AG04450 (cell line): ENCODE results near the gene NME9. TPM values are rescaled to one million over a fixed set of nuclear protein-coding genes. Genes with fewer than 3 reads are reported as not detected.

Source experiments
- CTCF ChIA-PET: fragments of 300-600, 350-600 bp; formaldehyde crosslinking; extraction: SDS; loops from one replicate; lab custom pipeline; 2022; ENCODE audit warnings: antibody characterized with exemption, inconsistent platforms; lab: Charles Lee
- POLR2A ChIA-PET: fragments of 350-600 bp; formaldehyde crosslinking; extraction: SDS; loops from one replicate; lab custom pipeline; 2021; ENCODE audit warnings: antibody characterized with exemption, inconsistent platforms; lab: Yijun Ruan, JAX
- DNase-seq: peaks from one replicate; pipeline ENCODE4 v3.0.0-alpha.2; 2011; ENCODE audit warnings: low read depth, low spot score
- H3K27ac ChIP-seq: one replicate; pipeline ENCODE4 v1.5.1; 2012; ENCODE audit warnings: low read depth, low read length, control low read depth
- H3K27me3 ChIP-seq: one replicate; pipeline ENCODE4 v1.6.0; 2012; ENCODE audit warnings: low read length; ENCODE audit not compliant: control insufficient read depth, insufficient read depth
- H3K4me3 ChIP-seq: 2 replicates; pipeline ENCODE4 v1.5.1; 2011; ENCODE audit warnings: mild to moderate bottlenecking, low read depth, low read length, control low read depth
- H3K9me3 ChIP-seq: 2 replicates; pipeline ENCODE4 v1.5.1; 2012; ENCODE audit warnings: low read length; ENCODE audit not compliant: control insufficient read depth, insufficient read depth
- CTCF ChIP-seq: IDR thresholded peaks from 2 replicates; pipeline ENCODE4 v1.5.1; 2011; ENCODE audit warnings: low read depth, low read length, control low read depth, inconsistent platforms
- polyA plus RNA-seq: library from polyadenylated mRNA; depleted of rRNA; stranded (reverse); fragments of >200 nt; gene quantifications from 2 replicates; pipeline ENCODE4 v1.2.3, GENCODE V29; 2011

Gene NME9
- polyA plus RNA-seq, 1 experiment, result 0.19 TPM

GRCh38 chr3:138326866-138327595 is 2.6 kb downstream of the NME9 start:
- POLR2A ChIA-PET, result no interaction called here
- DNase-seq, result no peak
- H3K9me3 ChIP-seq, result no peaks in the 10 kb centered on the region; the same call in 1 of the 2 replicates
- H3K27ac ChIP-seq, result no peak overlapping the region
- H3K4me3 ChIP-seq, result no peak overlapping the region
- CTCF ChIA-PET, result interaction anchor here (0.7 kb wide), 1 partner anchor 110 kb away, joined by 4 read pairs; no protein-coding TSS in a partner anchor
- H3K27me3 ChIP-seq, result peaks cover 6% of the 10 kb centered on the region
- no peak for TF ChIP-seq CTCF

GRCh38 chr3:138325990-138326389 is 3.7 kb downstream of the NME9 start:
- no peak overlapping the region for H3K4me3 ChIP-seq
- peaks cover 12% of the 10 kb centered on the region for H3K27me3 ChIP-seq
- ChIA-PET POLR2A (interaction anchor here (0.8 kb wide), 1 partner anchor 151 kb away, joined by 3 read pairs; the partner anchor contains the start of gene DBR1), CTCF (interaction anchor here (0.7 to 1.0 kb wide), 2 partner anchors 89 to 597 kb away, joined by 5 to 10 read pairs; no protein-coding TSS in a partner anchor)
- DNase-seq, result no peak
- no peaks in the 10 kb centered on the region; the same call in 1 of the 2 replicates for H3K9me3 ChIP-seq
- TF ChIP-seq CTCF, result no peak
- no peak overlapping the region for H3K27ac ChIP-seq

- Histone ChIP-seq H3K9me3 (no peaks in the 10 kb centered on the region), H3K27me3 (peaks cover 20% of the 10 kb centered on the region), H3K4me3 (no peak overlapping the region), H3K27ac (no peak overlapping the region)
- ChIA-PET CTCF (no interaction called here), POLR2A (no interaction called here)
- DNase-seq, result no peak
- TF ChIP-seq CTCF, result no peak
These were observed 5.7 kb downstream of the NME9 start for GRCh38 chr3:138323971-138324370.

- no peak overlapping the region for H3K4me3 ChIP-seq
- CTCF ChIA-PET, result interaction anchor here (1.0 kb wide), 1 partner anchor 11 kb away, joined by 3 read pairs; no protein-coding TSS in a partner anchor
- TF ChIP-seq CTCF, result no peak
- POLR2A ChIA-PET, result no interaction called here
- H3K27me3 ChIP-seq, result peaks cover 32% of the 10 kb centered on the region
- no peak overlapping the region for H3K27ac ChIP-seq
- no peak for DNase-seq
- H3K9me3 ChIP-seq, result no peaks in the 10 kb centered on the region
These were observed 12.0 kb downstream of the NME9 start for GRCh38 chr3:138317687-138318086.

- ChIA-PET CTCF (interaction anchor here (0.6 to 1.4 kb wide), 2 partner anchors 14 to 16 kb away, joined by 3 read pairs; no protein-coding TSS in a partner anchor), POLR2A (no interaction called here)
- Histone ChIP-seq H3K27ac (no peak overlapping the region), H3K27me3 (peaks cover 32% of the 10 kb centered on the region), H3K9me3 (peaks cover 2% of the 10 kb centered on the region; the same call in 1 of the 2 replicates), H3K4me3 (no peak overlapping the region)
- no peak for TF ChIP-seq CTCF
- no peak for DNase-seq
These were observed 14.9 kb downstream of the NME9 start for GRCh38 chr3:138314751-138315150.
